HL-60 (cell line): ENCODE data around the gene GLYR1.

Experiments used
- DNase-seq, 2 experiments: peaks; one replicate each; pipeline ENCODE4 v3.0.0-alpha.2; 2010 to 2020; ENCODE audit warnings: low read depth in 1 of 2, low spot score in 1 of 2
- H3K27ac ChIP-seq: fragments of 250-450 bp; sonication (Bioruptor Pico); replicated peaks from 2 replicates; pipeline ENCODE4 v1.5.1; 2020; ENCODE audit warnings: mild to moderate bottlenecking, moderate library complexity
- H3K27me3 ChIP-seq: fragments of 250-450 bp; sonication (Bioruptor Pico); 2 replicates; pipeline ENCODE4 v1.5.1; 2021; ENCODE audit warnings: mild to moderate bottlenecking, moderate library complexity; ENCODE audit not compliant: insufficient read depth, poor library complexity, severe bottlenecking
- H3K4me3 ChIP-seq: replicated peaks from 2 replicates; pipeline ENCODE4 v1.5.1; 2011; ENCODE audit warnings: mild to moderate bottlenecking, control low read depth, low read length; ENCODE audit not compliant: insufficient read depth
- GABPA ChIP-seq: IDR thresholded peaks from 2 replicates; pipeline ENCODE4 v1.6.1; 2012; ENCODE audit warnings: low read depth
- POLR2AphosphoS5 ChIP-seq: IDR thresholded peaks from 2 replicates; pipeline ENCODE4 v1.6.1; 2012; ENCODE audit warnings: low read depth
- SPI1 ChIP-seq: IDR thresholded peaks from 2 replicates; pipeline ENCODE4 v1.6.1; 2012; ENCODE audit warnings: low read depth, mild to moderate bottlenecking, borderline replicate concordance
- TF ChIP-seq, protein P1 (sequence below): IDR thresholded peaks from one replicate; pipeline ENCODE4 v1.5.1; 2011; ENCODE audit warnings: low read length, control low read depth, inconsistent platforms; ENCODE audit not compliant: insufficient read depth
- TF ChIP-seq, protein P2 (sequence below): IDR thresholded peaks from 2 replicates; pipeline ENCODE4 v1.6.1; 2012; ENCODE audit warnings: low read depth; ENCODE audit not compliant: insufficient replicate concordance

GLYR1 gene

DNA sequence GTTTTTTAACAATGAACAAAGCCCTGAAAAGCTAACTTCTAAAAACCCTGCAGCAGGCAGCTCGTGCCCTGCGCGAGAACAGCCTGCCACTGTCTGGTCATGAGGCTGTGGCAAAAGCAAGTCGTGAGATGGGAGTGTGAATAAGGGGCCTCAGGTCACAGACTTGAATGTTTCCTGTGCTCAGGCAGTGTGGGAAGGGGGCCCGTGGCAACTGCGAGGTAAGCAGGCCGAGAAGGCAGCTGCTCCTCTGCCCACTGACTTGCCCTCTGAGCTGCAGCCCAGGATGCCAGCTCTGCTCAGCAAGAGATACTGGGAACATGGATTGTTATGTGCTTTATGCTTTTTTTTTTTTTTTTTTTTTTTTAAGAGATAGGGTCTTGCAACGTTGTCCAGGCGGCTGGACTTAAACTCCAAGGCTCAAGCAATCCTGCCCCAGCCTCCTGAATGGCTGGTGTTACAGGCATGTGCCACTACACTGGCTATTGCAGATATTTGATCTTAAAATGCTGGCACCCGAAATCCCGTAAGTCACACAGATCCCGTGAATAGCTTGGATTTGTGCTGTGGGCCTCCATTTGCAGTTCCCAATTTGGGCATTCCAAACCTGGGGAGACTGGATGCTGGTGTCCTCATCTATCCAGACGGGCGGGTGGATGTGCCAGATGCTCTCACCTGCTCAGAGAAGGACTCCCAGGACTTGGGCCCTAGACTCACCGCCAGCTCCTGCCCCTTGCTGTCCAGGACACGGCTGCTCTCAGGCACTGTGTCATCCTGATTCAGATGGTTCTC lies 44.2 kb upstream of the GLYR1 start:
- Histone ChIP-seq H3K27ac (no peak overlapping the region), H3K27me3 (no peaks in the 10 kb centered on the region), H3K4me3 (no peak overlapping the region)
- DNase-seq: no peak
- TF ChIP-seq SPI1 (no peak), GABPA (no peak), POLR2AphosphoS5 (no peak)
- TF ChIP-seq, protein P1, sequence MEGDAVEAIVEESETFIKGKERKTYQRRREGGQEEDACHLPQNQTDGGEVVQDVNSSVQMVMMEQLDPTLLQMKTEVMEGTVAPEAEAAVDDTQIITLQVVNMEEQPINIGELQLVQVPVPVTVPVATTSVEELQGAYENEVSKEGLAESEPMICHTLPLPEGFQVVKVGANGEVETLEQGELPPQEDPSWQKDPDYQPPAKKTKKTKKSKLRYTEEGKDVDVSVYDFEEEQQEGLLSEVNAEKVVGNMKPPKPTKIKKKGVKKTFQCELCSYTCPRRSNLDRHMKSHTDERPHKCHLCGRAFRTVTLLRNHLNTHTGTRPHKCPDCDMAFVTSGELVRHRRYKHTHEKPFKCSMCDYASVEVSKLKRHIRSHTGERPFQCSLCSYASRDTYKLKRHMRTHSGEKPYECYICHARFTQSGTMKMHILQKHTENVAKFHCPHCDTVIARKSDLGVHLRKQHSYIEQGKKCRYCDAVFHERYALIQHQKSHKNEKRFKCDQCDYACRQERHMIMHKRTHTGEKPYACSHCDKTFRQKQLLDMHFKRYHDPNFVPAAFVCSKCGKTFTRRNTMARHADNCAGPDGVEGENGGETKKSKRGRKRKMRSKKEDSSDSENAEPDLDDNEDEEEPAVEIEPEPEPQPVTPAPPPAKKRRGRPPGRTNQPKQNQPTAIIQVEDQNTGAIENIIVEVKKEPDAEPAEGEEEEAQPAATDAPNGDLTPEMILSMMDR: no peak
- TF ChIP-seq, protein P2, sequence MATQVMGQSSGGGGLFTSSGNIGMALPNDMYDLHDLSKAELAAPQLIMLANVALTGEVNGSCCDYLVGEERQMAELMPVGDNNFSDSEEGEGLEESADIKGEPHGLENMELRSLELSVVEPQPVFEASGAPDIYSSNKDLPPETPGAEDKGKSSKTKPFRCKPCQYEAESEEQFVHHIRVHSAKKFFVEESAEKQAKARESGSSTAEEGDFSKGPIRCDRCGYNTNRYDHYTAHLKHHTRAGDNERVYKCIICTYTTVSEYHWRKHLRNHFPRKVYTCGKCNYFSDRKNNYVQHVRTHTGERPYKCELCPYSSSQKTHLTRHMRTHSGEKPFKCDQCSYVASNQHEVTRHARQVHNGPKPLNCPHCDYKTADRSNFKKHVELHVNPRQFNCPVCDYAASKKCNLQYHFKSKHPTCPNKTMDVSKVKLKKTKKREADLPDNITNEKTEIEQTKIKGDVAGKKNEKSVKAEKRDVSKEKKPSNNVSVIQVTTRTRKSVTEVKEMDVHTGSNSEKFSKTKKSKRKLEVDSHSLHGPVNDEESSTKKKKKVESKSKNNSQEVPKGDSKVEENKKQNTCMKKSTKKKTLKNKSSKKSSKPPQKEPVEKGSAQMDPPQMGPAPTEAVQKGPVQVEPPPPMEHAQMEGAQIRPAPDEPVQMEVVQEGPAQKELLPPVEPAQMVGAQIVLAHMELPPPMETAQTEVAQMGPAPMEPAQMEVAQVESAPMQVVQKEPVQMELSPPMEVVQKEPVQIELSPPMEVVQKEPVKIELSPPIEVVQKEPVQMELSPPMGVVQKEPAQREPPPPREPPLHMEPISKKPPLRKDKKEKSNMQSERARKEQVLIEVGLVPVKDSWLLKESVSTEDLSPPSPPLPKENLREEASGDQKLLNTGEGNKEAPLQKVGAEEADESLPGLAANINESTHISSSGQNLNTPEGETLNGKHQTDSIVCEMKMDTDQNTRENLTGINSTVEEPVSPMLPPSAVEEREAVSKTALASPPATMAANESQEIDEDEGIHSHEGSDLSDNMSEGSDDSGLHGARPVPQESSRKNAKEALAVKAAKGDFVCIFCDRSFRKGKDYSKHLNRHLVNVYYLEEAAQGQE: no peak

- H3K27me3 ChIP-seq: no peaks in the 10 kb centered on the region
- no peak for DNase-seq
- TF ChIP-seq SPI1 (no peak), GABPA (no peak)
- TF ChIP-seq, protein P2: no peak
- TF ChIP-seq, protein P1: no peak
- no peak overlapping the region for H3K4me3 ChIP-seq
- H3K27ac ChIP-seq: no peak overlapping the region
Observed at GRCh38 chr16:4890686-4891085, 43.6 kb upstream of the GLYR1 start.

DNA sequence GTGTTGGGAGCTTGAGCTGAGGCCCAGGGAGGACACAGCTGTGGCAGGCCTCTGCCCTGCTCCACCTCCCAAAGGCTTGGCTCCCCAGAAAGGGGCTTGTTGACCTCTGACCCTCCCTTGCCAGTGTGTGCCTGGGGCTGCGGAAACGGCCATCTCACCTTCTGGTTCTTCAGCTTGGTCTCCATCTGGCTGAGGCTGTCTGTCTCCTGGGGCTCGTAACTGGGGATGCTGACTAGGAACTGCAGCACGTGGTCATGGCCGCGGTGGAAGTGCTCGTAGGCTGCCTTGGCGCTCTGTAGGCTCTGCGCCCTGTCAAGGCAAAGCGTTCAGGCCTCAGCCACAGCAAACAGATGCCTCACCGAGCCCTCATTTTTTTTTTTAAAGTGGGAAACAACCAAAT lies 42.9 kb upstream of the GLYR1 start:
- no peak overlapping the region for H3K4me3 ChIP-seq
- no peak for DNase-seq
- H3K27me3 ChIP-seq: no peaks in the 10 kb centered on the region
- no peak for TF ChIP-seq POLR2AphosphoS5
- TF ChIP-seq SPI1: no peak
- no peak for TF ChIP-seq GABPA
- TF ChIP-seq, protein P1: no peak
- TF ChIP-seq, protein P2: no peak
- H3K27ac ChIP-seq: no peak overlapping the region
